Ishikawa (cell line): Measurements from ENCODE around the gene TNFSF11.

Experiments used
- CEBPB ChIP-seq: IDR thresholded peaks from 2 replicates; pipeline ENCODE4 v1.6.1; 2012
- CREB1 ChIP-seq: IDR thresholded peaks from 2 replicates; pipeline ENCODE4 v1.6.1; 2012; ENCODE audit warnings: low read depth
- EGR1 ChIP-seq: IDR thresholded peaks from 2 replicates; pipeline ENCODE4 v1.6.1; 2012
- EP300 ChIP-seq: IDR thresholded peaks from 2 replicates; pipeline ENCODE4 v1.6.1; 2012; ENCODE audit warnings: borderline replicate concordance
- FOXM1 ChIP-seq: IDR thresholded peaks from 2 replicates; pipeline ENCODE4 v1.6.1; 2012; ENCODE audit warnings: low read depth, borderline replicate concordance
- MAX ChIP-seq: IDR thresholded peaks from 2 replicates; pipeline ENCODE4 v1.6.1; 2012
- NFIC ChIP-seq: IDR thresholded peaks from 2 replicates; pipeline ENCODE4 v1.6.1; 2012
- RAD21 ChIP-seq: IDR thresholded peaks from 2 replicates; pipeline ENCODE4 v1.6.1; 2012; ENCODE audit warnings: low read depth
- REST ChIP-seq: IDR thresholded peaks from 2 replicates; pipeline ENCODE4 v1.6.1; 2012; ENCODE audit warnings: low read depth, mild to moderate bottlenecking
- TAF1 ChIP-seq: IDR thresholded peaks from 2 replicates; pipeline ENCODE4 v1.6.1; 2012; ENCODE audit warnings: low read depth, mild to moderate bottlenecking
- TCF12 ChIP-seq: IDR thresholded peaks from 2 replicates; pipeline ENCODE4 v1.6.1; 2012; ENCODE audit warnings: low read depth
- TEAD4 ChIP-seq: IDR thresholded peaks from 2 replicates; pipeline ENCODE4 v1.6.1; 2012
- USF1 ChIP-seq: IDR thresholded peaks from 2 replicates; pipeline ENCODE4 v1.6.1; 2012
- YY1 ChIP-seq: IDR thresholded peaks from 2 replicates; pipeline ENCODE4 v1.6.1; 2012; ENCODE audit warnings: low read depth
- ZBTB7A ChIP-seq: IDR thresholded peaks from 2 replicates; pipeline ENCODE4 v1.6.1; 2012; ENCODE audit warnings: low read depth

The TNFSF11 gene

GRCh38 chr13:42611086-42611779, 37.3 kb downstream of the TNFSF11 start:
- no peak for TF ChIP-seq TCF12
- TF ChIP-seq MAX: no peak
- TF ChIP-seq TEAD4: no peak
- no peak for TF ChIP-seq CEBPB
- no peak for TF ChIP-seq FOXM1
- TF ChIP-seq REST: no peak
- no peak for TF ChIP-seq RAD21
- no peak for TF ChIP-seq USF1
- TF ChIP-seq EGR1: no peak
- no peak for TF ChIP-seq ZBTB7A
- no peak for TF ChIP-seq YY1
- TF ChIP-seq NFIC: no peak

GRCh38 chr13:42612021-42612765, 38.2 kb downstream of the TNFSF11 start:
- no peak for TF ChIP-seq TAF1
- TF ChIP-seq MAX: no peak
- TF ChIP-seq EP300: no peak
- no peak for TF ChIP-seq RAD21
- no peak for TF ChIP-seq FOXM1
- no peak for TF ChIP-seq NFIC
- TF ChIP-seq YY1: no peak
- no peak for TF ChIP-seq TEAD4
- no peak for TF ChIP-seq CEBPB
- TF ChIP-seq TCF12: no peak
- no peak for TF ChIP-seq EGR1
- TF ChIP-seq ZBTB7A: no peak
- TF ChIP-seq USF1: no peak
- no peak for TF ChIP-seq CREB1
- TF ChIP-seq REST: no peak

- no peak for TF ChIP-seq MAX
- TF ChIP-seq USF1: no peak
- no peak for TF ChIP-seq CEBPB
- no peak for TF ChIP-seq FOXM1
- TF ChIP-seq NFIC: no peak
- TF ChIP-seq RAD21: no peak
- no peak for TF ChIP-seq CREB1
- TF ChIP-seq EP300: no peak
These were observed 40.6 kb downstream of the TNFSF11 start for GRCh38 chr13:42614436-42615035.

GRCh38 chr13:42615691-42616090, 41.7 kb downstream of the TNFSF11 start:
- TF ChIP-seq MAX: 0 out of 2 replicates have a peak, but pooled peaks have one; percentile 28
- no peak for TF ChIP-seq FOXM1
- no peak for TF ChIP-seq REST
